Large intestine (tissue), 3 donors: ENCODE results near the gene LBX2. TPM values are rescaled to one million over a fixed set of nuclear protein-coding genes. Genes with fewer than 3 reads are reported as not detected.

Source experiments
- DNase-seq, 2 donors: peaks; one replicate each; pipeline versions ENCODE4 v3.0.0 to v3.0.0-alpha.2; 2013
- H3K27ac ChIP-seq: one replicate; pipeline ENCODE4 v1.5.1; 2013; ENCODE audit warnings: low read length
- H3K27me3 ChIP-seq: 2 replicates; pipeline ENCODE4 v1.6.1; 2013; ENCODE audit warnings: low read length; ENCODE audit not compliant: control insufficient read depth, insufficient read depth
- H3K36me3 ChIP-seq: 2 replicates; pipeline ENCODE4 v1.6.1; 2013; ENCODE audit warnings: low read length; ENCODE audit not compliant: control insufficient read depth, insufficient read depth
- H3K4me1 ChIP-seq: one replicate; pipeline ENCODE4 v1.6.1; 2013; ENCODE audit warnings: low read length; ENCODE audit not compliant: control insufficient read depth, insufficient read depth
- H3K4me3 ChIP-seq: one replicate; pipeline ENCODE4 v1.5.1; 2013; ENCODE audit warnings: low read length
- H3K9me3 ChIP-seq: one replicate; pipeline ENCODE4 v1.6.1; 2013; ENCODE audit warnings: mild to moderate bottlenecking, low read depth, low read length, moderate library complexity; ENCODE audit not compliant: control insufficient read depth
- WGBS: methylation state at CpG from one replicate; pipeline ENCODE4 v1.1.5; 2013; ENCODE audit warnings: low lambda C conversion rate; ENCODE audit not compliant: insufficient coverage; 5-methylcytosine and 5-hydroxymethylcytosine counted together
- polyA plus RNA-seq: library from polyadenylated mRNA; unstranded; fragments of 120-200 nt; gene quantifications from one replicate; pipeline ENCODE4 v1.2.1, GENCODE V29; 2013

The LBX2 gene
- polyA plus RNA-seq, 1 donor: 47.8 TPM

DNA sequence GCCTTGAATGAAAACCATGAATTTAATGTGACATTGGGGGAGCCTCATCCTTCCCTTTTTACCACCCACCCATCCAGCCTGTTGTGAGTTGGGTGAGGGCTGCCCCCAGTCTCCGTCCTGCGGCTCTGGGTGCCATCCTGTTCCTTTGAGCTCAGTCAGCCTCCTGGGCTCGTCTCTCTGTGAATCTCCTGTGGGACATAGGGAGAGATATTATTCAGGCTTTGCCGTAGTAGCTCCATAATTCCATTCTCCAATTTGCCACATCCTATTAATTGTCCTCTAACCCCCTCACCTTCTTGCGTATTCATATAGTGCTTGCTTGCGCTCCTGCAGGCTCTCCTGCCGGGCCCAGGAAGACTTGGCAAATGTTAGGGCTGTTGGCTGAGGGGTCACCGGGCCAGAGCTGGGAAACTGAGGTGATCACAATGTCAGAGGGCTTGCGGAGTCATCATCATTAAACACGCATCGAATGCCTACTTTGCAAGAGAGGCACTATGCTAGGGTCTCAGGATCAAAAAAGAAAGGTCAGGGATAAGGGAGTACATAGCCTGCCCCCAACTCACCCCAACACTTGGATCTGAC is 27.3 kb upstream of the LBX2 start:
- no CpG with 5 or more reads among the region's 11 CpGs for WGBS
- Histone ChIP-seq H3K4me1 (peaks cover 15% of the 10 kb centered on the region), H3K36me3 (peaks cover 26% of the 10 kb centered on the region), H3K4me3 (no peak overlapping the region), H3K27me3 (no peaks in the 10 kb centered on the region), H3K9me3 (no peaks in the 10 kb centered on the region), H3K27ac (no peak overlapping the region)
- DNase-seq: no peak

DNA sequence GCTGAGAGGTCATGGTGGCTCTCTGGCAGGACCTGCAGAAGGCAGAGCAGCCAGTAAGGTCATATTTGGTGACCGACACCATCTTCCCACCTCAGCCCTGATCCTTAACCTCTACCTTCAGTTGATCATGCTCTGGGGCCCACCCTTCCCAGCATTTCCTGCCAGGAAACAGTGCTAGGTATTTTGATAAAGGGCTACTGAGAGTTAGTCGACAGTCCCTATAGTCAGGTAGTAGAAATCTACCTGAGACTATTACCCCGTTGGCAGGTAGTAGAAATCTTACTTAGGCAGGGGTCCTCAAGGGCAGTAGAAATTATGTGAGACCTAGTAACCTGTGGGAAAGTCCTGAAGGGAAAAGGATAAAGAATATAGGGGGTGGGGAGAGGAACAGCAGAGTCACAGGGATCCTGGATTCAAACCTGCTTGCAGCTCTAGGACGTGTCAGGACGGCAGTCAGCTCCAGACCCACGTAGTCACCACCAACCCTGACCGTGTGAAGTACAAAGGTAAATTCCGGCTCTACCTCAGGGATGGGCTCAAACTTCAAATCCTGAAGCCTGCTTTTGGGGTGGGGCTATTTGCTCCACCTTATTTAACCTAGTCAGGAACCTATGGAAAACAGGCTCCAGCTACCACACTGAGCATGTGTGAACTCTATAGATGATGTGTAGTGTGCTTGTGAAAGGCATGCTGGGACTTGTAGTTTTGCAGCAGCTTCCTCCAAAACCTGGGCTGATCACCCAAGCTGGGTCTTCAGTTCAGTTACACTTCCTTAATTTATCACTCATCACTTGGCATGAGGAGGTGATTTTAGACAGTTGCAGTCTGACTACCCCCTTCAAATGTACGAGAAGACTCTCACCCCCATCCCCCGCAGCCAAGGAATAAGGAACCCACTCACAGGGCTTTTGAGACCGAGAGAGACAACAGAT is 26.6 kb upstream of the LBX2 start, which contains the start of gene DQX1:
DQX1 (minus strand) TSS at position 515 of the 932 bp plus-strand sequence; CDS start at position 13, 502 bp downstream.
- no peaks in the 10 kb centered on the region for H3K27me3 ChIP-seq
- peaks cover 12% of the 10 kb centered on the region for H3K4me1 ChIP-seq
- no CpG with 5 or more reads among the region's 11 CpGs for WGBS
- peaks cover 22% of the 10 kb centered on the region for H3K36me3 ChIP-seq
- DNase-seq: peak; percentile 79 to 88
- peak within 1 kb of the TSS; percentile 8 for H3K4me3 ChIP-seq
- H3K9me3 ChIP-seq: no peaks in the 10 kb centered on the region
- H3K27ac ChIP-seq: peak within 1 kb of the TSS; percentile 20

DNA sequence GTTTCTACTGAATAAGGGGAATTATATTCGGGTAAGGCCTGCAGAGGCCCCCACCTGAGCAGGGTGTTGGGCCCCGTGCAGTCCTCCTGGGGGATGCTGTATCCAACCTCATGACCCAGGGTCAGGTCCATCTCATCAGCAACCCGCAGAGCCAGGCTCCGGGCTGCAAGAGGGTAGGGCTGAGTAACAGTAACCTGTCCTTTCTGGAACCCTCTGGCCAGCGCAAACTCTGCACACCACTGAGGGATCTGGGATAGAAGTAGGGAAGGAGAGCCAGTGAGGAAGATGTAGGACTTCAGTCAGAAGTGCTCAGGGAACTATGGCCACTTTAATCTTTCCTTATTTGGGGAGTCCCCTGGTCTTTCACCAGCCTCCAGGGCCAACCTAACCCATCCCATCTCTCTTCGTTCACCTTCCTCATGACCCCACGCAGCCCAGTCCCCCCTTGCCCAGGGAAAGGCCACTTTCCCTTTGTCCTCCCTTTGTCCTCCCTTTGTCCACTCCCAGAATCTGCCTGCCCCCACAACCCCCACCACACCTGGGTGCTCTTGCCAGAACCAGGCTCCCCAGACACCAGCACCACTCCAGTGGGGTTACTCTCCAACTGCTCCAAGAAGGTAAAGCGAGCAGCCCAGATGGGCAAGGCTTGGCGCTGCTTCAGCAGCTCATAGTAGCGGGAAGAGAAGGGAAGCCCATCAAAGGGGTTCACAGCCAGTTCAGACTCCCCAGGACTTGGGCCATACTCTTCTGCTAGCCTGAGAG is 25.7 kb upstream of the LBX2 start:
- H3K9me3 ChIP-seq: no peaks in the 10 kb centered on the region
- H3K27ac ChIP-seq: no peak overlapping the region
- WGBS: no CpG with 5 or more reads among the region's 10 CpGs
- H3K4me1 ChIP-seq: peaks cover 8% of the 10 kb centered on the region
- H3K27me3 ChIP-seq: peaks cover 3% of the 10 kb centered on the region
- H3K36me3 ChIP-seq: peaks cover 22% of the 10 kb centered on the region
- peak overlapping the region; percentile 8 for H3K4me3 ChIP-seq
- no peak for DNase-seq

DNA sequence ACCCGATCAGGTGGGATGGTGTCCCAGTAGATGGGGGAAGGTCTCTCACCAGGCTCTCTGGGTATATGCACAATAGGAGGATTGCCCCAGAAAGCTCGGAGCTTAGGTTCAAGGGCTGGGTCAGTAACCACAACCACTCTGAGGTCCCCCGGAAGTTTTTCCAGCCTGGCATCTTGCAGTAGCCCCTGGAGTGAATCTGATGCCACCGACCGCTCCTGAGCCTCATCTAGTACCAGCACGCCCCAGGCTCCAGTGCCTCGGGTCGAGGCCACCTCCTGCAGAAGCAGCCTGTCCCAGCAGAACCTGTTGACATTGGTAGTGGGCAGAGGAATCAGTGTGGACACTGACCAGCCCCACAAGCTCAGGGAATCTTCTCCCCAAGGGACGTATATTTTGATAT is 24.6 kb upstream of the LBX2 start:
- Histone ChIP-seq H3K4me3 (no peak overlapping the region), H3K9me3 (no peaks in the 10 kb centered on the region), H3K36me3 (peaks cover 22% of the 10 kb centered on the region), H3K27ac (no peak overlapping the region), H3K4me1 (peaks cover 8% of the 10 kb centered on the region), H3K27me3 (peaks cover 10% of the 10 kb centered on the region)
- no peak for DNase-seq
- WGBS: no CpG with 5 or more reads among the region's 9 CpGs

DNA sequence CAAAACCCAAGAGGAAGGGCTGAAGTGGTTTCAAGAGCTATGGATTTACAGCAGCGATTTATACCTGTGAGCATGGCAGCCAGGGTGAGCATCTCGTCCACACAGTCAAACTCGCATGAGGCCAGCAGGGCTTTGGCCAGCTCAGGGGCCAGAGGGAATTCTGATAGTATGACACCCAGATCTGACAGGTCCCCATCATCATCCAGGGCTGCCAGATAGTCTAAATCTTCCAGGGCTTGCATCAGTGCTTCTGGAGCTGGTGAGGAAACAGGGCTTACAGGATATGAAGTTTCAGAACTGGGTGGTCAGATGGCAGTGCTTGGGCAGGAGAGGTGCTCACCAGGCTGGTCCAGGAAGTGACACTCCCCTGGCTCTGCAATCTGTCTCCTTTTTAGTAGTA is 23.1 kb upstream of the LBX2 start:
- no peak for DNase-seq
- H3K4me3 ChIP-seq: no peak overlapping the region
- no peaks in the 10 kb centered on the region for H3K4me1 ChIP-seq
- no peaks in the 10 kb centered on the region for H3K9me3 ChIP-seq
- no peak overlapping the region for H3K27ac ChIP-seq
- peaks cover 14% of the 10 kb centered on the region for H3K36me3 ChIP-seq
- peaks cover 23% of the 10 kb centered on the region for H3K27me3 ChIP-seq
- WGBS: no CpG with 5 or more reads among the region's 3 CpGs

DNA sequence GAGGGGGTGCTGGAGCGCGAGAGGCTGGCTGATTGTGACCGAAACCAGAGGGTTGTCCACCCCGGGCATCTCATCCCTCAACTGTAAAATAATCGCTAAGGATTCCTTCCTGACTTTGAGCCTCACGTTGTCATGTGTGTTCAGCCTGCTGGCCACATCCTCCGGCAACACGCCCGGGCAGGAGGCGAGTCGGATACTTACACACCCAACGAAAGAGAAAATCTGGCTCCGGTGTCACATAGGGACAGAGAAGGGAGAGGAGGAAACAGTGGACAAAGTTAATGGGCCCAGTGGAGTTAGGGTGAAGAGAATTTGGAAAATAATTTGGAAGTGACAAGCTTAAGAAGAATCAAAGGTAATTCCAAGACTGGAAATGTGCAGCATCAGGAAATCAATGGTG is 17.2 kb upstream of the LBX2 start:
- peaks cover 5% of the 10 kb centered on the region for H3K4me1 ChIP-seq
- peaks cover 23% of the 10 kb centered on the region for H3K9me3 ChIP-seq
- H3K36me3 ChIP-seq: no peaks in the 10 kb centered on the region
- H3K27me3 ChIP-seq: peaks cover 80% of the 10 kb centered on the region
- WGBS: no CpG with 5 or more reads among the region's 13 CpGs
- DNase-seq: no peak
- no peak overlapping the region for H3K27ac ChIP-seq
- H3K4me3 ChIP-seq: no peak overlapping the region

DNA sequence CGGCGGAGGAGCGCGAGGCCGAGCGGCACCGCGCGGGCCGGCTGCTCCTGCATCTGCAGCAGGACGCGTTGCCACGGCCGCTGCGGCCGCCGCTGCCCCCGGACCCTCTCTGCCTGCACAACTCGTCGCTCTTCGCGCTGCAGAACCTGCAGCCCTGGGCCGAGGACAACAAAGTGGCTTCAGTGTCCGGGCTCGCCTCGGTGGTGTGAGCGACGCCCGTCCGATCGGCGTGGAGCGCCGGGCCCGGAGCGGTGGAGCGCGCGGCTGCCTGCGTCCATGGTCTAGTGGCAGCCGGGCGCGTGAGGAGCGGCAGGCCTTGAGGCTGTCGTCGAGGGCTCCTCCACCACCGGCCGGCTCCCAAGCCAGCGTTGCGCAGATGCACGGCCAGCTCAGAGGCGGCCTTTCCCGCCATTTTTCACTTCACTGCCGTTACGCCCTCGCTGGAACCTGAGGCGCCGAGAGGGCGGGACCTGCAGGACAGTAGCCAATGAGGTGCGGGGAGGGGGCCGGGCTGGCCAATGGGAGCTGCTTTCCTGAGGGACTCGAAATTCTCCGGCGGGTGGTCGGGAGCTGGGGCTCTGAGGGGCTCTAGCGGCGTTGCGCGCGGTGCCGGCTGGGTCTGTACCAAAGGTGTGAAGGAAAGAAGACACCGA is 16.7 kb upstream of the LBX2 start:
- H3K4me1 ChIP-seq: peaks cover 5% of the 10 kb centered on the region
- no peak overlapping the region for H3K4me3 ChIP-seq
- no peak overlapping the region for H3K27ac ChIP-seq
- no CpG with 5 or more reads among the region's 72 CpGs for WGBS
- peak; percentile 36 to 61 for DNase-seq
- no peaks in the 10 kb centered on the region for H3K36me3 ChIP-seq
- H3K9me3 ChIP-seq: peaks cover 23% of the 10 kb centered on the region
- peaks cover 85% of the 10 kb centered on the region for H3K27me3 ChIP-seq

DNA sequence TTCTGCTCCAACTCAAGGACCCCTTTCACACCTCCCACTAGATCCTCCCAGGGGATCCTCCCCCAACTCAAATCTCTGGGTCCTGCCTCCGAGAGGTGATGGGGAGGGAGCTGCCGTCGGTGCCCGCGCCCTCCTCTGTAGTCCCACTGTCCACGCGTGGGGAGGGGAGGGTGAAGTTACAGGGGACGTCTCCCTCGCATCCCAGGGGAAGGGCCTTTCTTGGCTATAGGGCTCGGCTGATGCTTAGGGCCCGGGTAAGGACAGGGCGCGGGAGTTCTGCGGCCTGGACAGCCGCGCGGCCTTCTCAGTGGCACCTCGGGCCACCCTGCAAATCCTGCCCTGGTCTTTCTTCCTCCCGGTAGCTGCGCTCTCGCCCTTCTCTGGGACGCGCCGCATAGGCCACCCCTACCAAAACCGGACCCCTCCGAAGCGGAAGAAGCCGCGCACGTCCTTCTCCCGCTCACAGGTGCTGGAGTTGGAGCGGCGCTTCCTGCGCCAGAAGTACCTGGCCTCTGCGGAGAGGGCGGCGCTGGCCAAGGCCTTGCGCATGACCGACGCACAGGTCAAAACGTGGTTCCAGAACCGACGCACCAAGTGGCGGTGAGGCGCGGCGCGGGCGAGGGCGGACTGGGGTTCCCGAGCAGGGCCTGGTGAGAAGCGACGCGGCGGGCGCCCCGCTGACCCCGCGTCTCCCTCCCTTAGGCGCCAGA is 16.0 kb upstream of the LBX2 start:
- Histone ChIP-seq H3K27me3 (peaks cover 89% of the 10 kb centered on the region), H3K4me3 (no peak overlapping the region), H3K4me1 (peaks cover 5% of the 10 kb centered on the region), H3K9me3 (peaks cover 23% of the 10 kb centered on the region), H3K27ac (no peak overlapping the region), H3K36me3 (no peaks in the 10 kb centered on the region)
- WGBS: no CpG with 5 or more reads among the region's 60 CpGs
- DNase-seq: peak in 1 of 2 donors; percentile 47

DNA sequence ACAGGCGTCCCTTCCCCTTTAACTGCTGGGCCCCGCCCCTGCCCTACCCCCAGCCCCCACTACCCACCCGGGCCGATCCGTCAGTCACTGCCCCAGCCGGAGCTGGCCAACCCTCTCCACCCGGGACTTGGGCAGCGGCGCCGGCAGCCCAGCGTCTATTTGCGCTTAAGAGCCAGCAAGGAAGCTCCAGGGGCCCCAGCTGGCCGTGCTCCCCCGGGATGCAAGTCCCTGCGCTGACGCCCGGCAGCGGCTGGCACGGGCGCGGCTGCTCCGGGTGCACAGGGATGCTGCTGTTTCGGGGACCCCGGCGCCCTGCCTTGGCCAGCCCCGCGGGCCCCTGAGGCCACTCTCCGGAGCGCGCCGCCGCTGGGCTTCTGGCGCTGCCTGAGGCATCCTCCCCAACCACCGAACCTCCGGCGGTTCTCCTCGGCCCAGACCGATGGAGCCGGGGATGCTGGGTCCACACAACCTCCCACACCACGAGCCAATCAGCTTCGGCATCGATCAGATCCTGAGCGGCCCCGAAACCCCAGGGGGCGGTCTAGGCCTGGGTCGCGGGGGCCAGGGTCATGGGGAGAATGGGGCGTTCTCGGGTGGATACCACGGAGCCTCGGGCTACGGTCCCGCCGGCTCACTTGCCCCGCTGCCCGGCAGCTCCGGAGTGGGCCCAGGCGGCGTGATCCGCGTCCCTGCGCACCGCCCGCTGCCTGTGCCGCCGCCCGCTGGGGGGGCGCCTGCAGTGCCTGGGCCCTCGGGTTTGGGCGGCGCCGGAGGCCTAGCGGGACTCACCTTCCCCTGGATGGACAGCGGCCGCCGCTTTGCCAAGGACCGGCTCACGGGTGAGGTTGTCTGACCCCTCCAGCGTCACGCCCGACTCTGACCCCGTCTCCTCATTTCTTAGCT is 15.2 kb upstream of the LBX2 start, which contains the start of gene TLX2:
TLX2 (plus strand) TSS at position 83 of the 903 bp plus-strand sequence; CDS start at position 440, 357 bp downstream.
- no CpG with 5 or more reads among the region's 82 CpGs for WGBS
- H3K4me3 ChIP-seq: no peak within 1 kb of the TSS
- H3K27ac ChIP-seq: peak within 1 kb of the TSS; percentile 35
- peaks cover 5% of the 10 kb centered on the region for H3K4me1 ChIP-seq
- DNase-seq: no peak
- H3K36me3 ChIP-seq: no peaks in the 10 kb centered on the region
- peaks cover 95% of the 10 kb centered on the region for H3K27me3 ChIP-seq
- H3K9me3 ChIP-seq: peaks cover 23% of the 10 kb centered on the region
